ENCODE measurements around the gene RAB23.

DNA sequence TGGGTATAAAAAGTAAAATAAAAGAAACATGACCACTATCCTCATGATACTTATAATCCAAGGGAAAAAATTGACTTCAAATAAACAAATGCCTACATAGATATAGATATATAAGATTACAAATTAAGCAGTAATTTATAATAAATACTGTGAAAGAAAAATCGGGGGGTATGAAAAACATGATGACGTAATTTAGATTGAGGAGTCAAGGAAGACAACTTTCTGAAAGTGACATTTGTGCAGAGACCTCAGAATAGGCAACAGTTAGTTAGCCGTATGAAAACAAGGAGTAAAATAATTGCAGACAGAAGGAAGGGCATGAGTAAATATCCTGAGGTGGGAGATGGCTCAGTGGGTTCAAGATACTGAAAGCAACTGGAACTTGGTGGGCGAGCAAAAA is 28.2 kb upstream of the RAB23 start:
- no peak for TF ChIP-seq POLR2AphosphoS5 (IDR thresholded peaks at IDR 0.05)
- no peak for TF ChIP-seq POLR2A (IDR thresholded peaks at IDR 0.05)
- no peak for TF ChIP-seq CTCF (IDR thresholded peaks at IDR 0.05)
